Progenitor cell of endocrine pancreas (in vitro differentiated cells): ENCODE data around the gene ZSWIM8. TPM values are rescaled to one million over a fixed set of nuclear protein-coding genes. Genes with fewer than 3 reads are reported as not detected.
"Not testable (repeated sequence)": the region's sequence is repeated elsewhere in the genome, so short reads cannot be mapped to it uniquely, and the experiment has no call there.

ENCODE experiments used
- DNase-seq: peaks from one replicate; pipeline ENCODE4 v3.0.0; 2021; ENCODE audit warnings: low spot score; ENCODE audit not compliant: unreplicated experiment
- H3K27ac Mint-ChIP-seq: 2 replicates; pipeline ENCODE4 v1.8.0; 2021; ENCODE audit warnings: mild to moderate bottlenecking, moderate library complexity, mixed read lengths
- H3K27me3 Mint-ChIP-seq: 2 replicates; pipeline ENCODE4 v1.8.0; 2021; ENCODE audit warnings: mixed read lengths
- H3K36me3 Mint-ChIP-seq: 2 replicates; pipeline ENCODE4 v1.8.0; 2022; ENCODE audit warnings: mixed read lengths; ENCODE audit not compliant: insufficient read depth
- H3K4me1 Mint-ChIP-seq: 2 replicates; pipeline ENCODE4 v1.8.0; 2021; ENCODE audit warnings: low read depth, mixed read lengths
- H3K4me3 Mint-ChIP-seq: 2 replicates; pipeline ENCODE4 v1.8.0; 2021; ENCODE audit warnings: low read depth, mild to moderate bottlenecking, moderate library complexity, mixed read lengths
- H3K9me3 Mint-ChIP-seq: 2 replicates; pipeline ENCODE4 v1.8.0; 2021; ENCODE audit warnings: low read depth, mixed read lengths
- total RNA-seq: library from RNA; stranded (reverse); gene quantifications from 2 replicates; pipeline ENCODE4 v1.2.1, GENCODE V29; 2021
- TF ChIP-seq, protein P1 (sequence below): fragments of 200-600 bp; sonication (generic); IDR thresholded peaks from one replicate; pipeline ENCODE4 v1.5.0; 2021; ENCODE audit warnings: antibody characterized with exemption, mild to moderate bottlenecking; ENCODE audit not compliant: unreplicated experiment

ZSWIM8 gene
- total RNA-seq, 1 donor from 2014 or later = 144 TPM

DNA sequence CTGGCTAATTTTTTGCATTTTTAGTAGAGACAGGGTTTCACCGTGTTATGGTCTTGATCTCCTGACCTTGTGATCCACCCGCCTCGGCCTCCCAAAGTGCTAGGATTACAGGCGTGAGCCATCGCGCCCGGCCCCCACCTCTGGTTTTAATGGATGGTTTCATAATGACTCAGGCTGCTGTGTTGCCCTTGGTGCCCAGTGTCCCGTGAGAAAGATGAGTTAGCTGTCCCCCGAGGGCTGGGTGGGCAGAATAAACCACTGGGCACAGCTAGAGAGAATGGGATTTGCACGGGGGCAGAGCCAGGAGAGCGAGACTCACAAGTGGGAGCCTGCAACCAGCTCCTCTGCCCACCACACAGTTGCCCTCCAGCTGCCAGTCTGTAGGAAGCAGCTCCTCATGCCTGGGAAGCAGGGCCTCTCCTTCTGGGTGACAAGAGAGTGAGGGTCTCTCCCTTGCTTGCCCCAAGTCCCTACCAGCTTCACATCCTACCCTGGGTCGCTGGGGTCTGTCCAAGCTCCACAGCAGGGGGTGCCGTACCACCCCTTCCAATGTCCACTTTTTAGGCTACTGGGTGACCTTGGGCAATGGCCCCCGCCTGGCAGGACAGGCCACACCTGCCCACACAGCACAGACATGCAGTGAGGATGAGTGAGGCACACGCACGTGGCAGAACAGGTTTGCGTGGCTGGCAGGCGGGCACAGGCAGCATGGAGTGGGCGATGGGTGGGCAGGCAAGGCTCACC lies 42.1 kb downstream of the ZSWIM8 start:
- H3K4me1 Mint-ChIP-seq = peaks cover 3% of the 10 kb centered on the region
- H3K9me3 Mint-ChIP-seq = no peaks in the 10 kb centered on the region
- no peak overlapping the region for H3K27ac Mint-ChIP-seq
- no peak overlapping the region for H3K4me3 Mint-ChIP-seq
- TF ChIP-seq, protein P1, sequence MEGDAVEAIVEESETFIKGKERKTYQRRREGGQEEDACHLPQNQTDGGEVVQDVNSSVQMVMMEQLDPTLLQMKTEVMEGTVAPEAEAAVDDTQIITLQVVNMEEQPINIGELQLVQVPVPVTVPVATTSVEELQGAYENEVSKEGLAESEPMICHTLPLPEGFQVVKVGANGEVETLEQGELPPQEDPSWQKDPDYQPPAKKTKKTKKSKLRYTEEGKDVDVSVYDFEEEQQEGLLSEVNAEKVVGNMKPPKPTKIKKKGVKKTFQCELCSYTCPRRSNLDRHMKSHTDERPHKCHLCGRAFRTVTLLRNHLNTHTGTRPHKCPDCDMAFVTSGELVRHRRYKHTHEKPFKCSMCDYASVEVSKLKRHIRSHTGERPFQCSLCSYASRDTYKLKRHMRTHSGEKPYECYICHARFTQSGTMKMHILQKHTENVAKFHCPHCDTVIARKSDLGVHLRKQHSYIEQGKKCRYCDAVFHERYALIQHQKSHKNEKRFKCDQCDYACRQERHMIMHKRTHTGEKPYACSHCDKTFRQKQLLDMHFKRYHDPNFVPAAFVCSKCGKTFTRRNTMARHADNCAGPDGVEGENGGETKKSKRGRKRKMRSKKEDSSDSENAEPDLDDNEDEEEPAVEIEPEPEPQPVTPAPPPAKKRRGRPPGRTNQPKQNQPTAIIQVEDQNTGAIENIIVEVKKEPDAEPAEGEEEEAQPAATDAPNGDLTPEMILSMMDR = no peak
- peaks cover 7% of the 10 kb centered on the region for H3K36me3 Mint-ChIP-seq
- H3K27me3 Mint-ChIP-seq = peaks cover 12% of the 10 kb centered on the region
- DNase-seq = no peak

- Mint-ChIP-seq H3K4me1 (peaks cover 3% of the 10 kb centered on the region), H3K4me3 (no peak overlapping the region)
Observed at GRCh38 chr10:73828161-73828560, 42.8 kb downstream of the ZSWIM8 start.

GRCh38 chr10:73829090-73829489 lies 43.7 kb downstream of the ZSWIM8 start:
- H3K27me3 Mint-ChIP-seq, H3K36me3 Mint-ChIP-seq, H3K27ac Mint-ChIP-seq, H3K4me1 Mint-ChIP-seq, H3K9me3 Mint-ChIP-seq, H3K4me3 Mint-ChIP-seq, DNase-seq: not testable (repeated sequence)

More at GRCh38 chr10:73828161-73828560, 42.8 kb downstream of the ZSWIM8 start:
- Mint-ChIP-seq H3K27me3 (peaks cover 11% of the 10 kb centered on the region), H3K36me3 (peaks cover 7% of the 10 kb centered on the region), H3K27ac (no peak overlapping the region), H3K9me3 (no peaks in the 10 kb centered on the region)
- DNase-seq = no peak
- TF ChIP-seq, protein P1 = no peak

DNA sequence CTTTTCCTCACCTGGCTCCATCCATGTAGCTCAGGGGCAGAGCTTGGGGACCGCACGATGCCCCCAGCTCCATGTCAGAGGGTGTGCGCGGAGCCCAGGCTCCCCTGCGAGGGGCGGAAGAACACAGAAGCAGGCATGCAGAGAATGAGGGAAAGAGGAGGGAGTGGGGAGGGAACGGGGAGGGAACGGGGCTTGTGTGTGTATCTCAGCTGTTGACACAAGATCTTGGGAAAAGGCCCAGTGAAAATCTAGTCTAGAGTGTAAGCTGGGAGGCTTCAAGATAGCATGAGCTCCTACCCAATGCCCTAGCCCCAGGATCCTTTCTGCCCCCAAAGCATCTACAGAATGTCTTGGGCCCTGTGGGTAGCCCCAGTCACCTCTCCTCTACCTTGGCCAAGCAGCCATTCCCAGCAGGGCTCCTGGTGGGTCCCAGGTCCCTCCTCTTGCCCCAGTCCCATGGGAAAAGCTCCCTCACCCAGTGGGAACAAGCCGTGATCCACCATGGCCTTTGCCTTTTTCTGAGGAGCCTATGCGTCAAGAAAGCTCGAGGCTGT lies 51.1 kb downstream of the ZSWIM8 start:
- Mint-ChIP-seq H3K9me3 (no peaks in the 10 kb centered on the region), H3K27ac (peak overlapping the region; percentile 80), H3K27me3 (no peaks in the 10 kb centered on the region), H3K36me3 (peaks cover 4% of the 10 kb centered on the region), H3K4me1 (no peaks in the 10 kb centered on the region), H3K4me3 (no peak overlapping the region)
- DNase-seq = no peak
- TF ChIP-seq, protein P1 = no peak

DNA sequence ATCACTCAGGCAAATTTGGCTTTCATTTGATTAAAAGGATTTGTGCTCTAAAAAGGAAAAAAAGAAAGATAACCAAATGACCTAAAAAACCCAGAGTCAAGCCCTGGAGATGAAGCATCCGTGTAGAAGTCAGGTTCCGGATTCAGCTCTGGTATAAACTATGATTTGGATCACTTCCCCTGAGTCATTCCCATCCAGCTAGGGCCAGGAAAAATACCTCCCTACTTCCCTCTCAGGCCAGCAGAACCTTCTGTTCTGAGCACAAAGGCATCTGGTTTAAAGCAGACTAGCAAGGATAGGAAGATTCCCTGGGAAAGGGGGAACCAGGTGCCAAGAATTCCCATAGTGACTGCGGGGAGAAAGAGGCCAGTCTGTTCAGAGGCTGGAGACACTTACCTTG lies 51.7 kb downstream of the ZSWIM8 start:
- H3K4me1 Mint-ChIP-seq = no peaks in the 10 kb centered on the region
- peaks cover 5% of the 10 kb centered on the region for H3K36me3 Mint-ChIP-seq
- H3K9me3 Mint-ChIP-seq = no peaks in the 10 kb centered on the region
- H3K4me3 Mint-ChIP-seq = no peak overlapping the region
- no peak overlapping the region for H3K27ac Mint-ChIP-seq
- TF ChIP-seq, protein P1 = no peak
- no peaks in the 10 kb centered on the region for H3K27me3 Mint-ChIP-seq
- DNase-seq = no peak
